Stimulated activated CD4-positive, alpha-beta T cell treated with anti-CD3 and anti-CD28 coated beads, Interleukin-12 subunit alpha, Interleukin-12 subunit beta, amount 100 ng/mL, for 48 hours (primary cell): ENCODE measurements around the gene OTUD4.

ENCODE experiments used
- DNase-seq, 3 donors: peaks; one replicate each; pipeline ENCODE4 v3.0.0-alpha.2; 2020; ENCODE audit warnings: low read depth in 2 of 3, low spot score in 1 of 3

OTUD4 gene

DNA sequence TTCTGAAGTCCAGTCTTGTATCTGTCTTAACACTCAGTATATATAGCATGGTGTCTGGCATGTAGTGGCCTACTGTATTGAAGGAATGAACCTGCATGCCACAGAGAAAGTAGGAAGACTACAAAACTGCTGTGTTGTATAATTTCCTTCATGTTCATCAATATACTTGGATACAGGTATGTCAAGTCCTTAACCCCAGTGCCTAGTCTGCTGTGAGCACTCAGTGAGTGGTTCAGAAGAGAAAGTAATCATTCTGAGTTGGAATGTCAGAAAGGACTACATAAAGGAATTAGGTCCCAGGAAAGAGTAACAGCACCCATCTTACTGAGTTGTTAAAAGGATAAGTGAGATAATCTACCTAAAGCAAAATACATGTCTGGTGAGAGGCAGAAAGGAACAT lies 50.3 kb downstream of the OTUD4 start:
- DNase-seq = no peak

DNA sequence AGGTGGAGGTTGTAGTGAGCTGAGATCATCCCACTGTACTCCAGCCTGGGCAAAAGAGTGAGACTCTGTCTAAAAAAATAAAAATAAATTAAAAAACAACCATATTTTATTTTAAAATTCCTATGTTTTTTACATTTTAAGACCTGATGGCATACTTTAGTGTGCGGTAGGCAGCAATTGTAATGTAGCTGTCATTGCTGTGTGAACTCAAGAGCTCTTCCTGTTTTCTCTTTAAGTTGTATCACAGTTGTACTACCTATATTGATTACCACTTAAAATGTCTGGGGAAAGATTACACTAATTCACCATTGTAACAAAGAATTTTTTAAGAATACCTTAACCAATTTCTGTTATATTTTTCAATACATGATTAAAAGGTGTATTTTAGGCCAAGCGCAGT lies 55.0 kb downstream of the OTUD4 start:
- DNase-seq = no peak

DNA sequence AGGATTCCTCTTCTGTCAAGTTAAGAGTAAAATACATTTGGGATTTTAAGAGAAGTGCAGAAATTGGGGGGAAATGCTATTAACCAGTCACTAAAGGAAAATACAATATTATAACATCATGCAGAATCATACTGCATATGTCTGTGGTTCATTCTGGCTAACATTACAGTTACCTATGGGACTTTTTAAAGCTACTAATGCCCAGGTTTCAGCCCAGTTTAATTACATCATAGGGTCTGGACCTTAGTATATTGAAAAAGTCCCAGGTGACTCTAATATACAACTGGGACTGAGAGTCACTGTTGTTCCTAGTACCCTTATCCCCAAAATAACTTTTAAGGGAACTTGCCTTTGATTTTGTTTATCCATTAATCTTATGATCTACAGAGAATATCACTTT lies 72.3 kb downstream of the OTUD4 start:
- no peak for DNase-seq

GRCh38 chr4:145107126-145107525 lies 73.3 kb downstream of the OTUD4 start:
- no peak for DNase-seq

DNA sequence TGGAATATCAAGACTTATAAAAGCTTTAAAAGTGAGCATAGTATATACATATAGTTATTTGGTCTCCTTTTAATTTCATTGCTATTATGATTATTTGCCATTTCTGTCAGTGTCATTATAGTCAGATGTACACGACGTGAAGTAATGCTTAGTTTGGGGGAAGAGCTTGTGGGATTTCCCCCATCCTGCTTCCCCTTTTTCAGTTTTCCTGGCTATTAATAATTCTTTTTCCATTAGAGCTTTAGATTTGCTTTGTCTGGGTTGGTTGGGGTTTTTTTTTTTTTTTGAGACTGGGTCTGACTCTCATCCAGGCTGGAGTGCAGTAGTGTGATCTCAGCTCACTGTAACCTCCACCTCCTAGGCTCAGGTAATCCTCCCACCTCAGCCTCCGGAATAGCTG lies 76.9 kb downstream of the OTUD4 start:
- DNase-seq = no peak

GRCh38 chr4:145102619-145103018 lies 77.8 kb downstream of the OTUD4 start:
- no peak for DNase-seq

- no peak for DNase-seq
Observed at GRCh38 chr4:145101091-145101490, 79.3 kb downstream of the OTUD4 start.

GRCh38 chr4:145099653-145100052 lies 80.7 kb downstream of the OTUD4 start:
- no peak for DNase-seq

- peak; percentile 21 to 50 (median 31) for DNase-seq
Observed at GRCh38 chr4:145098675-145099037, 81.7 kb downstream of the OTUD4 start.

DNA sequence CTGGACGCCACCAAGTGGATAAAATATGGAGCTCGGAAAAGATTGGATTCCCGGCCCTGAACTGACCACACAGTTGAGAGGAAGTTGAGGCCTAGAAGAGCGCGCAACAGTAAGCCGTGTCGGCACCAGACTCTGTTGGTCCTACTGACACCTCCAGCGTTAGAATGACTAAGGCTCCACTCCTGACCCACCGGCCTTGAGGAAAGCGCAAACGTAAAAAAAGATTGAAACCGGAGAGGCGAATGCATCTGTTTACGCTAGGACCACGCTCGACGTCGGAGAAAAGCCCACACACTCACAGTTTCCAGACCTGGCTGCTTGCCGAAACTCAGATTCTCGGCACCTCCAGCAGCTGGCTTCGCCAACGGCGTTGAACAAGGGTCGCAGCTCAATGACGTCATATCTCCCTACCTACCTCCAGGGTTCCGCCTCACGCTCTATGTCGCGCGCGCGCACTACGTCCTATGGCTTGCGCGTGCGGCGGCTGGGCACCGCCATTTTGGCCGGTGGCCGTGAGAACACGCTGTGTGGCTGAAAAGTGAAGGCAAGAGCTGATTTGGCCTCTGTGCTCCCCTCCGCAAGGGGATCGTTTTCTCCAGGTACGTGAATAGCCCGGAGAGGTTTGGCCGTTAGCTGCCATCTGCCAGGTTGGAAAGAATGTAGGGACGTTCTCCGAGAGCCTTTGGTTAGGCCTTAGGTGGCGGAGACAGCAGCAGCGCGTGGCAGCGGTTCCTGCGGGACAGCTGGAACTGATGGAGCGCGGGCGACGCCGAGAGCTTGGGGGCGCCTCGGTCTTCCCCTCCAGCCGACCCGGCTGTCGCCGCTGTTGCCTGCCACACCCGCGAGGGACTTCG lies 82.3 kb downstream of the OTUD4 start, which contains the start of the genes ABCE1 and ANAPC10:
TSS of gene ABCE1 (plus strand) at position 491 of the 854 bp plus-strand sequence. CDS start 6,102 bp downstream, outside the sequence.
TSS of gene ANAPC10 (minus strand) at position 376 of the 854 bp plus-strand sequence. CDS start 2,097 bp downstream, outside the sequence.
- DNase-seq = peak; percentile 94

DNA sequence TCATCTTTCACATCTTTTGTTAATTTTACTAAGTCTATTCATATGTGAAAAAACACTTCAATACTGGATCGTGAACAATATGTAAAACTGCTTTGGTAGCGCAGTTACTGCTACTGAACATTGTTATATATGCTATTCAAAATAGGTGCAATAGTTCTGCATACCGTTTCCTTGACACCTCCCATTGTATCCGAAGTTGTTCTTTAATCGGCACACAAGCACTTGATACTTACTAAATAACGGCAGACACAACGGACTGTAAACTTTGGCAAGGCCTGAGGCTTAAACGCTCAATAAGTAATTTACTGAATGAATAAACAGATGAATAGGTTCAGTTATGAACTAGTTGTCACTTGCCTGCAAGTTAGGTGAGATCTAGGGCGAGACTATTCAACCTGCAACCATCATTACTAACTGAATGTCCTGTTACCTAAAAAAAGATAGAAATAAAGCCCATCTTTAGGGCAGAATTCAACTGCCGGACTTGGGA lies 83.0 kb downstream of the OTUD4 start:
- no peak for DNase-seq

- DNase-seq = no peak
Observed at GRCh38 chr4:145093638-145094037, 86.8 kb downstream of the OTUD4 start.

DNA sequence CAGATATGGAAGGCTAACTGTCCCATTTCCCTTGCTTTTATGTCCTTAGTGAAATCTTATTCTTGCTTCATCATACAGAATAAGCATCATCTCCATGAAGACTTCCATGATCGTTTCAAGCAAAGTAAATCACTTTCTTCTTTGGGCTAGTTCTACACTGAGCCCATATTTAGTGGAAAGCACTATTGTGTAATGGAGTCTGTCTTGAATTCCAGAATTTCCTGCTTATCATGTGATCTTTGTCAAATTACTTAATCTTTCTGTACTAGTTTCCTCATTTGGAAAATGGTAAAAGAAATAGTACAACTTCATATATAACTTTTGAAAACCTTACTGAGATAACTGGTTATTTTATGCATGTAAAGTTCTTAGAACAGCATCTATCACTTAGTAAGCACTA lies 90.0 kb downstream of the OTUD4 start:
- no peak for DNase-seq

- no peak for DNase-seq
Observed at GRCh38 chr4:145083891-145084605, 96.3 kb downstream of the OTUD4 start.
